ENCODE measurements around the gene EIF4G2.

DNA sequence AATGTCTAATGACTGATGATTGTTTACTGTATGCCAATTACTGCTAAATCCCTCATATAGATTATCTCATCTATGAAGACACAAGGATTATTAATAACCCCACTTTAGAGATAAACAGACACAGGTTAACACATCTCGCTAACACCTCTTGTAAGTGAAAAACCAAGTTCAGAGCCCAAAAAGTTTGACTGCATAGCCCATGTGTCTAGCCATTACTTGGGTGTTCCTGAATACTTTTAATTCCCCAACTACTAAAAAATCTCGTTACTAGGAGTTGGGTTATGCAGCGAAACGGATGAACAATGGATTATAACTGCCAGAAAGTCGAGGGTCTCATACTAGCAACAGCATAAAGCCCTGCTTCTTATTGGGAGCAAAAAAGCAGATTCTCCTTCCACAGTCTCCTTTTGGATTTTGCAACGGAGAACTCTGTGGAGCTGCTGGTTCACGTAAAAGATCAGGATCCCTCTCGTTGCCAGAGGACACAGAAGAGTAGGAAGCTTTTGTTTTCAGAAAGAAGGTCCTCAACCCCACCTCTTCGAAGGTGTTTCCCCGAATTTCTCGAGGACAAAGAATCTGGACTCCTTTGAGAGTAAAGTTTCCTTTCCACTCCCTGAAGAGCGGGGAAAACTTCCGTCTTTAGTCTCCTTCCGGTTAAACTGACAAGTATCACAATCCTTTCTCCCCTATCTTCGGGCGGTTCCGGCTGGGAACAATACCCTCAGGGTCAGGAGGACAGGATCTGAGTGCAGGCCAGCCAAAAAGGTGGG is 48.1 kb upstream of the EIF4G2 start:
- no peak for TF ChIP-seq EZH2phosphoT487 (IDR thresholded peaks at IDR 0.05; ENCODE audit: unreplicated experiment)
- TF ChIP-seq CTCF (conservative IDR thresholded peaks at IDR 0.05; ENCODE audit: low read depth in 2 of 2), result no peak
- no peak for TF ChIP-seq REST (IDR thresholded peaks at IDR 0.05; ENCODE audit: unreplicated experiment)
- no peak for TF ChIP-seq STAT1 (IDR thresholded peaks at IDR 0.05; ENCODE audit: unreplicated experiment)
- TF ChIP-seq EZH2 (IDR thresholded peaks at IDR 0.05; ENCODE audit: low read depth, unreplicated experiment), result no peak
- TF ChIP-seq JUNB (IDR thresholded peaks at IDR 0.05; ENCODE audit: unreplicated experiment), result no peak
- no peak; the same call in 1 of the 2 replicates for TF ChIP-seq POLR2AphosphoS5 (IDR thresholded peaks at IDR 0.05; ENCODE audit: low read depth)
- TF ChIP-seq ZNF331 (CRISPR knock-in tag; IDR thresholded peaks at IDR 0.05; ENCODE audit: low read depth), result no peak
- TF ChIP-seq NANOG (IDR thresholded peaks at IDR 0.05; ENCODE audit: borderline replicate concordance), result no peak
- no peak for TF ChIP-seq CREB1 (CRISPR knock-in tag; IDR thresholded peaks at IDR 0.05; ENCODE audit: low read depth)
- TF ChIP-seq, protein P1, sequence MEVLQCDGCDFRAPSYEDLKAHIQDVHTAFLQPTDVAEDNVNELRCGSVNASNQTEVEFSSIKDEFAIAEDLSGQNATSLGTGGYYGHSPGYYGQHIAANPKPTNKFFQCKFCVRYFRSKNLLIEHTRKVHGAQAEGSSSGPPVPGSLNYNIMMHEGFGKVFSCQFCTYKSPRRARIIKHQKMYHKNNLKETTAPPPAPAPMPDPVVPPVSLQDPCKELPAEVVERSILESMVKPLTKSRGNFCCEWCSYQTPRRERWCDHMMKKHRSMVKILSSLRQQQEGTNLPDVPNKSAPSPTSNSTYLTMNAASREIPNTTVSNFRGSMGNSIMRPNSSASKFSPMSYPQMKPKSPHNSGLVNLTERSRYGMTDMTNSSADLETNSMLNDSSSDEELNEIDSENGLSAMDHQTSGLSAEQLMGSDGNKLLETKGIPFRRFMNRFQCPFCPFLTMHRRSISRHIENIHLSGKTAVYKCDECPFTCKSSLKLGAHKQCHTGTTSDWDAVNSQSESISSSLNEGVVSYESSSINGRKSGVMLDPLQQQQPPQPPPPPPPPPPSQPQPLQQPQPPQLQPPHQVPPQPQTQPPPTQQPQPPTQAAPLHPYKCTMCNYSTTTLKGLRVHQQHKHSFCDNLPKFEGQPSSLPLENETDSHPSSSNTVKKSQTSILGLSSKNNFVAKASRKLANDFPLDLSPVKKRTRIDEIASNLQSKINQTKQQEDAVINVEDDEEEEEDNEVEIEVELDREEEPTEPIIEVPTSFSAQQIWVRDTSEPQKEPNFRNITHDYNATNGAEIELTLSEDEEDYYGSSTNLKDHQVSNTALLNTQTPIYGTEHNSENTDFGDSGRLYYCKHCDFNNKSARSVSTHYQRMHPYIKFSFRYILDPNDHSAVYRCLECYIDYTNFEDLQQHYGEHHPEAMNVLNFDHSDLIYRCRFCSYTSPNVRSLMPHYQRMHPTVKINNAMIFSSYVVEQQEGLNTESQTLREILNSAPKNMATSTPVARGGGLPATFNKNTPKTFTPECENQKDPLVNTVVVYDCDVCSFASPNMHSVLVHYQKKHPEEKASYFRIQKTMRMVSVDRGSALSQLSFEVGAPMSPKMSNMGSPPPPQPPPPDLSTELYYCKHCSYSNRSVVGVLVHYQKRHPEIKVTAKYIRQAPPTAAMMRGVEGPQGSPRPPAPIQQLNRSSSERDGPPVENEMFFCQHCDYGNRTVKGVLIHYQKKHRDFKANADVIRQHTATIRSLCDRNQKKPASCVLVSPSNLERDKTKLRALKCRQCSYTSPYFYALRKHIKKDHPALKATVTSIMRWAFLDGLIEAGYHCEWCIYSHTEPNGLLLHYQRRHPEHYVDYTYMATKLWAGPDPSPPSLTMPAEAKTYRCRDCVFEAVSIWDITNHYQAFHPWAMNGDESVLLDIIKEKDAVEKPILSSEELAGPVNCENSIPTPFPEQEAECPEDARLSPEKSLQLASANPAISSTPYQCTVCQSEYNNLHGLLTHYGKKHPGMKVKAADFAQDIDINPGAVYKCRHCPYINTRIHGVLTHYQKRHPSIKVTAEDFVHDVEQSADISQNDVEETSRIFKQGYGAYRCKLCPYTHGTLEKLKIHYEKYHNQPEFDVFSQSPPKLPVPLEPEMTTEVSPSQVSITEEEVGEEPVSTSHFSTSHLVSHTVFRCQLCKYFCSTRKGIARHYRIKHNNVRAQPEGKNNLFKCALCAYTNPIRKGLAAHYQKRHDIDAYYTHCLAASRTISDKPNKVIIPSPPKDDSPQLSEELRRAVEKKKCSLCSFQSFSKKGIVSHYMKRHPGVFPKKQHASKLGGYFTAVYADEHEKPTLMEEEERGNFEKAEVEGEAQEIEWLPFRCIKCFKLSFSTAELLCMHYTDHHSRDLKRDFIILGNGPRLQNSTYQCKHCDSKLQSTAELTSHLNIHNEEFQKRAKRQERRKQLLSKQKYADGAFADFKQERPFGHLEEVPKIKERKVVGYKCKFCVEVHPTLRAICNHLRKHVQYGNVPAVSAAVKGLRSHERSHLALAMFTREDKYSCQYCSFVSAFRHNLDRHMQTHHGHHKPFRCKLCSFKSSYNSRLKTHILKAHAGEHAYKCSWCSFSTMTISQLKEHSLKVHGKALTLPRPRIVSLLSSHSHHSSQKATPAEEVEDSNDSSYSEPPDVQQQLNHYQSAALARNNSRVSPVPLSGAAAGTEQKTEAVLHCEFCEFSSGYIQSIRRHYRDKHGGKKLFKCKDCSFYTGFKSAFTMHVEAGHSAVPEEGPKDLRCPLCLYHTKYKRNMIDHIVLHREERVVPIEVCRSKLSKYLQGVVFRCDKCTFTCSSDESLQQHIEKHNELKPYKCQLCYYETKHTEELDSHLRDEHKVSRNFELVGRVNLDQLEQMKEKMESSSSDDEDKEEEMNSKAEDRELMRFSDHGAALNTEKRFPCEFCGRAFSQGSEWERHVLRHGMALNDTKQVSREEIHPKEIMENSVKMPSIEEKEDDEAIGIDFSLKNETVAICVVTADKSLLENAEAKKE (CRISPR knock-in tag; IDR thresholded peaks at IDR 0.05), result no peak
- TF ChIP-seq, protein P2, sequence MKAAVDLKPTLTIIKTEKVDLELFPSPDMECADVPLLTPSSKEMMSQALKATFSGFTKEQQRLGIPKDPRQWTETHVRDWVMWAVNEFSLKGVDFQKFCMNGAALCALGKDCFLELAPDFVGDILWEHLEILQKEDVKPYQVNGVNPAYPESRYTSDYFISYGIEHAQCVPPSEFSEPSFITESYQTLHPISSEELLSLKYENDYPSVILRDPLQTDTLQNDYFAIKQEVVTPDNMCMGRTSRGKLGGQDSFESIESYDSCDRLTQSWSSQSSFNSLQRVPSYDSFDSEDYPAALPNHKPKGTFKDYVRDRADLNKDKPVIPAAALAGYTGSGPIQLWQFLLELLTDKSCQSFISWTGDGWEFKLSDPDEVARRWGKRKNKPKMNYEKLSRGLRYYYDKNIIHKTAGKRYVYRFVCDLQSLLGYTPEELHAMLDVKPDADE (IDR thresholded peaks at IDR 0.05), result no peak

Measured in GM23338 (cell line).